Fibroblast of upper back skin (primary cell): Measurements from ENCODE around the gene OR13C8.
"Not testable (repeated sequence)": the region's sequence is repeated elsewhere in the genome, so short reads cannot be mapped to it uniquely, and the experiment has no call there.

Experiments
- DNase-seq: peaks from one replicate; pipeline ENCODE4 v3.0.0-alpha.2; 2013

OR13C8 gene, protein sequence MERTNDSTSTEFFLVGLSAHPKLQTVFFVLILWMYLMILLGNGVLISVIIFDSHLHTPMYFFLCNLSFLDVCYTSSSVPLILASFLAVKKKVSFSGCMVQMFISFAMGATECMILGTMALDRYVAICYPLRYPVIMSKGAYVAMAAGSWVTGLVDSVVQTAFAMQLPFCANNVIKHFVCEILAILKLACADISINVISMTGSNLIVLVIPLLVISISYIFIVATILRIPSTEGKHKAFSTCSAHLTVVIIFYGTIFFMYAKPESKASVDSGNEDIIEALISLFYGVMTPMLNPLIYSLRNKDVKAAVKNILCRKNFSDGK

DNA sequence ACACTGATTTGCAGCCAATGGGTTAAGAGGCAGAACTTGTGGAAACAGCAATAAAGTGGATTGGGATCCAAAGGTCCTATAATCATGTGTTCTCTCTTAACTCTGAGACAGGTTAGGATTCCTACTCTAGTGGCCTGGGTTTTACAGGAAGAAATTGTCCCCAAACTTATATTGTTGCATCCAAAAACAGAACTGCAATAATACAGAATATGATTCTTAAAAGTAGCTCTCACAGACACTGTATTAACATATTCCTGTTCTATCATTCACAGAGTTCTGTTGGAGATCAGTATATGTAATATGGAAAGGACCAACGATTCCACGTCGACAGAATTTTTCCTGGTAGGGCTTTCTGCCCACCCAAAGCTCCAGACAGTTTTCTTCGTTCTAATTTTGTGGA lies at the start of gene OR13C8:
OR13C8 (plus strand) TSS at position 301 of the 400 bp plus-strand sequence; CDS start at position 301, 0 bp downstream.
- no peak for DNase-seq

DNA sequence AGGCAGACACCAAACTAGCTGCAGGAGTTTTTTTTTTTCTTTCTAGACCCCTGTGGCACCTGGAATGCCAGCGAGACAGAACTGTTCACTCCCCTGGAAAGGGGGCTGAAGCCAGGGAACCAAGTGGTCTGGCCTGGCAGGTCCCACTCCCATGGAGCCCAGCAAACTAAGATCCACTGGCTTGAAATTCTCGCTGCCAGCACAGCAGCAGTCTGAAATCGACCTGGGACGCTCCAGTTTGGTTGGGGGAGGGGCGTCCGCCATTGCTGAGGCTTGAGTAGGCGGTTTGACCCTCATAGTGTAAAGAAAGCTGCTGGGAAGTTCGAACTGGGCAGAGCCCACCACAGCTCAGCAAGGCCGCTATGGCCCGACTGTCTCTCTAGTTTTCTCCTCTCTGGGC lies 48.7 kb upstream of the OR13C8 start:
- not testable (repeated sequence) for DNase-seq

DNA sequence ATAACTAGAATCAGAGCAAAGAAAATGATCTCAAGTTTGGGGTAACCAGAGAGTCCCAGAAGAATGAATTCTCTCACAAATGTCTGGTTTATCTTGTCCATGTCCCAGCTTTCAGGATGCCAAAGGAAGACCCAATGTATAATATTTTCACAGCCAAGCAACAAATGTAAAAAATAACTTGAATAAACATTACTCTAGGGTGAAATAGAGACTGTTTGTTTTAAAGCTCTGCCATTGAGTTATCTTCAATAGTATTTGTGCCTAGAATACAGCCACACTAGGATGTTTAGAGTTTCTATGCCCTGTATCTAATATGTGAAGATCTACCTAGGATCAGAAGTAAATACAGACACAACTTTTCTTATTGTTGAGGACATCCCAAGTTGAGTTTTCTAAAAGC lies 41.9 kb upstream of the OR13C8 start, which contains the start of gene OR13C4:
OR13C4 (minus strand) TSS at position 101 of the 400 bp plus-strand sequence; CDS start at position 101, 0 bp downstream.
- no peak for DNase-seq

DNA sequence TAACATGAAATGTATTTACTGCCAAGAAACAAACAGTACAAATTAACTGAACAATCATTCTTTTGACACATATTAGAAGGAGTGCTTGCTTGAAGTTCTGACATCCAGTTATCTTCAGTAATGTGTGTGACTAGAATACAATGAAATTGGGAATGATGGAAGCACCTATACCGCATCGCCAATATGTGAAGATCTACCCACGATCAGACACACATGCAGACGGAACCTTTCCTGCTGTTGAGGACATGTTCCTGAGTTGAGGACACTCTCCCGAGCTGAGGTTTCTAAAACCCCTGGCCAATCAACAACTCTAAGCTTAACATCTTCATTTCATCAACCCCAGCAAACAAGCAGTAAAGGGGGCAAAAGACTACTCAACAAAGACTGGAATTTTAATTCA lies 32.2 kb upstream of the OR13C8 start, which contains the start of gene OR13C3:
OR13C3 (minus strand) TSS at position 101 of the 400 bp plus-strand sequence. CDS start 133 bp downstream, outside the sequence.
- DNase-seq, result no peak

DNA sequence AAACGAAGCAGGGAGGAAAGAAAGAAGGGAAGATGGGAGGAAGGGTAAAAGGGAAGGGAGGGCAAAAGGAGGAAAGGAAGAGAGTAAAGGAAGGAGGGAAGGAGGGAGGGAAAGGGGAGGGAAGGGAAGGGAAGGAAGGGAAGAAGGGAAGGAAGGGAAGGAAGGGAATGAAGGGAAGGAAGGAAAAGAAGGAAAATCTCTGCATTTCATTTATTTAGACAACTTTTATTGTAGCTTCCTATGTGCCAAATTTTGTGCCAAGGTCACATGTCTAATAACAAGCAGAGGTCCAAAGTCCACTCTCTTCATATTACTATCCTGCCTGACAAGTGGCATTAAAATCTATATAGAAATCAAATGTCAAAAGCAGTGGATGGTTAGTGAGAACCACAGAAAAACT lies 29.7 kb upstream of the OR13C8 start:
- no peak for DNase-seq

DNA sequence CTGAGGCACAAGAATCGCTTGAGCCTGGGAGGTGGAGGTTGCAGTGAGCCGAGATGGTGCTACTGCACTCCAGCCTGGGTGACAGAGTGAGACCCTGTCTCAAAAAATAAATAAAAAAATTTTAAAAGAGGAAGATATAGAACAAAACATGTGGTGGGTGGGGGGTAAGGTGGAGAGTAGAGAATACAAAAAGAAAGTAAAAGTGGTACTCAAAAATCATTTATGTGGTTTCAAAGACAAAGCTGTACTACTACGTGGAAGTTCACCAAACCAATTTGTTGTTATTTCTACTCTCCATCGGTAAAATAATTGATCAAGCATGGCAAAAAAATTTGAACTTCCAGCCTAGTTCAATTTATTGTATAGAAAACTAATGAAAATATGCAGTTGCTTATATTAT lies 24.3 kb upstream of the OR13C8 start:
- DNase-seq, result no peak

DNA sequence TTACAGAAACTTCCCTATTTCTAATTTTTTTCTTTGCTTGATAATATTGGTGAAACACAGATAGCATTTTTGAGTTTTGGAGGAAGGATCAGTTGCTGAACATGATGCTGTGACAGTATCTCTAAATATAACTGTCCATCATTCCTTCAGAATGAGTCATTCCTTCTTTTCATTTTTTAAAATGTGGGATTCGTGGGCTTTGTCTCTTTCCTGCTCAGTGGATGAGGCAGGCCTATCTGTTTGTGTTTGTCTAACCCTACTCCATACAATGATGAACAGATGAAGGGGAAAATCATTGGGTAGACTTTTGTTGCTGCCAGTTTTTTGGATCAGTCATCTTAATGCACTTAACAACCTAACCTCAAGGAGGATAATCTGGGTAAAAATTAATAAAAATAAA lies 15.7 kb upstream of the OR13C8 start:
- DNase-seq, result peak; percentile 68

DNA sequence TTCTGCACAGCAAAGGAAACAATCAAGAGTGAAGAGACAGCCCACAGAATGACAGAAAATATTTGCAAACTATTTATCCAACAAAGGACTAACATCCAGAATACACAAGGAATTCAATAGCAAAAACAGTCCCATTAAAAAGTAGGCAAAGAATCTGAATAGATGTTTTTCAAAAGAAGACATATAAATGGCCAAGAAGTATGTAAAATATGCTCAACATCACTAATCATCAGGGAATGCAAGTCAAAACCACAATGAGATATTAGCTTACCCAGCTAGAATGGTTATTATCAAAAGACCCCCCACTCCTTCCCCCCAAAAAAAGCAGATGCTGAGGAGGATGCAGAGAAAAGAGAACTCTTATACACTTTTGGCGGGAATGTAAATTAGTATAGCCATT lies 13.4 kb upstream of the OR13C8 start:
- DNase-seq, result peak; percentile 56

DNA sequence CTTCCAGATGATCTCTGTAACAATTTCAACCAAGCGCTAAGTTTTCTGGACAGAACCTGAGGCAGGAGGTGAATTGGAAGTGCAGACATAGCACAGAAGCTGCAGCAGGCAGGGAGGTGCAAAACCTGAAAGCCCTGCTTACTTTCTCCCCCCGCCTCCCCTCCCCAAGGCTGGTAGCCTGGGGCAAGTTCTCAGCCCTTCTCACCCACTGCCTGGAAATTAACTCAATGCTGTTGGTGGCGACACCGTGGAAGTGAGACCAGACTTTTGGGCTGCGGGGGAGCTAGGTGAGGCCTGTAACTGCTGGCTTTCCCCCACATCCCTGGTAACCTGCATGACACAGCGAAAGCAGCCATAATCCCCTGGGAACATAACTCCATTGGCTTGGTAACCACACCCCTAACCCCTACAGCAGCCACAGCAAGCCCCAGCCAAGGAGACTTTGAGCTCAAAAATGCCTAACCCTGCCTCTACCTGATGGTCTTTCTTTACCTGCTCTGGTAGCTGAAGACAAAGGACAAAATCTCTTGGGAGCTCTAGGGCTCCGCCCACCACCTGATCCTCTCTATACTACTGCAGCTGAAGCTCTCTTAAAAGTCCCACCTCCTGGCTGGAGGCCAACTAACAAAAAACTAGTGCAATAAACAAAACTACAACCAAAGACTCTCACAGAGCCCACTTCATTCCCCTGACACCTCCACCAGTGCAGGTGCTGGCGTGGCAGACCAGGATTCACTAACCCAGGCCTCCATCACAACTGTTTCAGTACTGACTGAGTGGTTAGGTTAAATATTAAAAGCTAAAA lies 11.9 kb upstream of the OR13C8 start:
- DNase-seq, result no peak

DNA sequence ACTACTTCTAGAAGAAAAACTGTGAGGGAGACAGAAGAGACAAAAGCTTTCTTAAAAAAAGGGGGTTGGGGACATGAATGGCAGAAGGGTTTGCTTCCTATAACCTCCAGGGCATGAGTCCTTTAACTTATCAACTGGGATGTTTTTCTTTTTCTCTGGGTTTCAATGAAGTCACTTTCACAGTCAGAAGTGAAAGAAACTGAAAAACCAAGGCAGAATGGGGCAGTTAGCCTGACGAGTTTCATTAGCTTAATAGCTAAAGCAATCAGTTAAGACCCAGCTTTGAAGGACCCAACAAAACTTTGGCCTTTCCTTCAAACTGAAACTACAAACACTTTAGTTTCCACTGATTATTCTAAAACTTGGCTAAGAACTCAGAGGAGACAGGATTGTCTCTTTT lies 4.6 kb upstream of the OR13C8 start:
- DNase-seq, result no peak

DNA sequence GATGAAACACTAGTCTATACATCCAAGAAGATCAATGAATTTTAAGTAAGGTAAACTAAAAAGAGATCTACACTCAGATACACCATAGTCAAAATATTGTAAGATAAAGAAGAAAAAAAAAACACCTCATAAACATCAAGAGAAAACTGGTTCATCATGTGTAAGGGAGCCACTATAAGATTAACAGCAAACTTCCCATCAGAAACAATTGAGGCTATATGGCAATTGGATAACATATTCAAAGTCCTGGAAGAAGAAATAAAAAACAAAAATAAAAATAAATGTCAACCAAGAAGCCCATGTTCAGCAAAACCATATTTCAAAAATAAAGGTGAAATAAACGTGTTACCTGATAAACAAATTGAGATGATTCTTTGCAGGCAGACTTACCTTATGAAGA lies 3.6 kb downstream of the OR13C8 start:
- no peak for DNase-seq

DNA sequence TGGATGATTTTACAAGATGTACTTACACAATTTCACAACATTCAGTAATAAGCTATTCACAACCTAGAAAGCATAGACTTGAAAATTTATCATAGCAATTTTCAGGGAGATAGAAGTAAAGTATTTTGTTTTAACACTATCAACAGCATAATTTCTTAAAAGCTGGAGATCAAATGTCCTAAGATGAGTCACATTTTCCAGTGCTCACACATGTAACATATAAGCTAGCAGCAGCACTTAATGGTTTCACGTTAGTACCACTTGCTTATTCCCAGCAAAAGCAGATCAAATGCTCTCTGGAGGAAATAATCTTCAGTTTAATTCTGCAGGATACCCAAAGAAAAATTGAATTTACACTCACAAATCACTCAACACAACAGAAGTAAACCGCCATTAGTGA lies 6.5 kb downstream of the OR13C8 start:
- peak; percentile 35 for DNase-seq

DNA sequence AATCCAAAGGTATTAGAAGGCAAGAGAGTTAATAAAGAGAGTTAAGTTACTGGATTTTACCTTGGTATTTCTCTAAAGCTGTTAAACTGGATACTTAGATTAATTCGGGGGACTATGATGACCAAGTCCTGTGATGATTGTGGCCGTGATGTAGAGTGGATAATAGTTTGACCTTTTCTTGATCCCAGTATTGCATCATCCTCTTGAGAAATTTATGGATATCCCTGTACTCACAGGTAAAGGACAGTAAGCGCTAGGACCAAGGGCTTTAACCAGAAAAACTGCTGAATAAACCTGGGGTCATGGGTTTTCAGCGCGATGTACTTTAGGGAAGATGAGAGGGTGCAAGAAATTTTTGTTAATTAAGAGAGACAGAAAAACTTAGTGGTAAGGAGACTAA lies 8.3 kb downstream of the OR13C8 start:
- DNase-seq, result no peak

DNA sequence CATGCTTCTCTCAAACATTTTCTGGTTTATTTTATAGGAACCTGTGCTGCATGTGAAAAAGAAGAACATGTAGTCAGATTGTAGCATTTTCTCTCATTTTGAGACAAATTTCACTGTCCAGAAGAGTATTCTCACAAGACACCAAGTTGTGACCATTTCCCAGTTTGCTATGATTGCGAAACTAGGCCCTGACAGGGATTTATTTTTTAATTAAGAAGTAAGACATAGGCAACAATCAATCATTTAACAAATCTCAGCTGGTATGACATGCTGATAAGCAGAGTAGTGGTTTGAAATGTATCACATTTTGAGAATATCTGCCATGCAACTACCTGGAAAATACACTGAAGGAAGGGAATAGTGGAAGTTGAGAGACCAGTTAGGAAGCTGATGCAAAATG lies 11.6 kb downstream of the OR13C8 start:
- DNase-seq, result no peak

DNA sequence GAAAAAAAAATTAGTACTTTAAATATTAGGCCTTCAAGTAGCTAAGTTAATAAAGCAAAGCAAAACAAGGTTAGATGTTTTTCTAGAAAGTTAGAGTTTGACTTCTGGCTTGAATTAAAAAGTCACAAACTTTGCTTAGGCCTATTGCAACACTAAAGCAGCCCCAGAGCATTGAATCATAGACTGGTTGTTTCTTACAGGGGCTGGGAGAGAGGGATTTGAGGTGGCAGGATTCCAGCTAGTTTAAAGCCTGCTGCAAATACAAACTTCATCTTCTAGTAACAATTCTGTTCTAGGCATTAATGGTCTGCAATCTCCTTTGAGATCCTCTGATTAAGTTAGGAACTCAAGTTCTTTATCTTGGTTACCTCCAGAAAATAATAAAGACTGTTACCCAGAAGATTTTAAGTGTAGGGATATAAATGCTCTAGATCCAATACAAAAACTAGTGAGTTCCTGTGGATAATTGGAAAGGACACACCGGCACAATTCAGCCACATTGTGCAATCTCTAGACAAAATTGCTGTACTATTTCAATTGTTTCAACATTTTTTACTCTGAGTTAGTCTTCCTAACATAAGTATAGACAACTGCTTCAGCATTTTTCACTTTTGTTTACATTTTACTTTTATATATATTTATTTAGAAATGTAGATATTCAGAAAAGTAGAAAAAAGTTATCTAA lies 17.7 kb downstream of the OR13C8 start:
- DNase-seq, result peak; percentile 94

DNA sequence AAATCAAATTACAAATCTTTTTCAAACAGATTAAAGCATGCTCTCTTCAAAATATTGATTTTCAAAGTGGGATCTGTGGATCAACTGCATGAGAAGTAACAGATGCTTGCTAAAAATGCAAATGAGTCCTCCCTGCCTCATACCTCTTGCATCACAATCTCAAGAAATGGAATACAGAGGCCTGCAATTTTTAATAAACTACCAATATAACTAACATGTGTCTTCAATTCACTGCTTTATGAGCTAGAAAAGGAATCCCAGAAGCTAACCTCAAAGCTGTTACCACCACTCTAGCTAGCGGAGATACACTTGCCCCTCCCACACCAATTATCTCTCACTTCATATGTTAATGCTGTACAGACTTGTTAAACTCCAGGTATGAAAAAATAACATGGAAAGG lies 20.7 kb downstream of the OR13C8 start:
- DNase-seq, result peak; percentile 8

DNA sequence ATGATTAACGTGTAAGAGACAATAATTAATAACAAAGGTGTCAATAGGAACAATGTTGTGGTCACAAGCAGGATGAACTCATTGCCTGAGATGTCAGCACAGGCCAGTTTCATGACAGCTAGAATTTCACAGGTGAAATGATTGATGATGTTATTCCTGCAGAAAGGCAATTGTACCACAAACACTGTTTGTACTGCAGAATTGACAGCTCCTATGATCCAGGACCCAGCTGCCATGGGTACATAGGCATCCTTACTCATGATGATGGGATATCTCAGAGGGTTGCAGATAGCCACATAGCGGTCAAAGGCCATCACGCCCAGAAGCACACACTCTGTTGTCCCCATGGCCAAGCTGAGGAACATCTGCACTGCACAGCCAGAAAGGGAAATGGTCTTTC lies 29.8 kb downstream of the OR13C8 start:
- not testable (repeated sequence) for DNase-seq

DNA sequence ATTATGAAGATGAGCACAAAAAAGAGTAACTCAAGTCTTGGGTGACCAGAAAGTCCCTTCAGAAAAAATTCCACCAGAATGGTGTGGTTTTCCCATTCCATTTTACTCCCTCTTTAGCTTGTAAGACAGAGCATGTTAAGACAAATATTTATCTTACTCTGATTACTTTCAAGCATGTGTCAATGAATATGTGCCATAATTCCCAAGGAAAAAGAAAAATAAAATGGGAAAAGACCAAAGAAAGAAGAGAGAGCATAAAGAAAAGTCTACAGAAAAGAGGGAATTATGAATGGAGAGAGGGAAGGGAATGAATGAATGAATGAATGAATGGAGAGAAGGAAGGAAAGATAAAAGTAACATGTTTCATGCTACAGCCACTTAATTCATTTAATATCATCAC lies 30.3 kb downstream of the OR13C8 start, which contains the start of gene OR13C5:
OR13C5 (minus strand) TSS at position 101 of the 400 bp plus-strand sequence; CDS start at position 101, 0 bp downstream.
- not testable (repeated sequence) for DNase-seq

DNA sequence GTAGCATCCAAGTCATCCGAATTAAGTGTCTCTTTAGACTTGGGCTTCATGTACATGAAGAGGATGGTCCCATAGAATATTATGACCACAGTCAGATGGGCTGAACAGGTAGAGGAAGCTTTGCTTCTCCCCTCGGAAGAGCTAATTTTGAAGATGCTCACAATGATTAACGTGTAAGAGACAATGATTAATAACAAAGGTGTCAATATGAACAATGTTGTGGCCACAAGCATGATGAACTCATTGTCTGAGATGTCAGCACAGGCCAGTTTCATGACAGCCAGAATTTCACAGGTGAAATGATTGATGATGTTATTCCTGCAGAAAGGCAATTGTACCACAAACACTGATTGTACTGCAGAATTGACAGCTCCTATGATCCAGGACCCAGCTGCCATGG lies 35.8 kb downstream of the OR13C8 start:
- DNase-seq, result no peak

DNA sequence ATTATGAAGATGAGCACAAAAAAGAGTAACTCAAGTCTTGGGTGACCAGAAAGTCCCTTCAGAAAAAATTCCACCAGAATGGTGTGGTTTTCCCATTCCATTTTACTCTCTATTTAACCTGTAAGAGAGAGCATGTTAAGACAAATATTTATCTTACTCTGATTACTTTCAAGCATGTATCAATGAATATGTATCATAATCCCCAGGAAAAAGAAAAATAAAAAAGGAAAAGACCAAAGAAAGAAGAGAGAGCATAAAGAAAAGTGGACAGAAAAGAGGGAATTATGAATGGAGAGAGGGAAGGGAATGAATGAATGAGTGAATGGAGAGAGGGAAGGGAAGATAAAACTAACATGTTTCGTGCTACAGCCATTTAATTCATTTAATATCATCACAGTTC lies 36.6 kb downstream of the OR13C8 start, which contains the start of gene OR13C2:
OR13C2 (minus strand) TSS at position 101 of the 400 bp plus-strand sequence; CDS start at position 101, 0 bp downstream.
- not testable (repeated sequence) for DNase-seq

DNA sequence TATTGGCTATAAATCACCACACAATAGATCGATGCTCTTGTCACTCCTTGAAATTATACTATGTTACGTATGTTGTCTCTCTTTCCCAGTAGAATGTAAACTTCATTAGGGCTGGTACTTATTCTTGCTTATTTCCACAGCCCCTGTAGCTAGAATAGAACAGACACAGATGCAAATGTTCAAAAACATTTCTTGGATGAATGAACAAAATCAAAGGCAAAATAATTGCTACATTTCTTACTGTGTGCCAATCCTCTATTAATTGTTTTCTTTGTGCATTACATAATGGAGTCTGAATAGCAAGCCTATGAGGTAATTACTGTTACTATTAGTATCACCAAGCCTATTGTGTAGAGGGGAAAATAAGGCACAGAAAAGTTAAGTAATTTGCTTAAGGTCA lies 37.2 kb downstream of the OR13C8 start:
- DNase-seq, result no peak

DNA sequence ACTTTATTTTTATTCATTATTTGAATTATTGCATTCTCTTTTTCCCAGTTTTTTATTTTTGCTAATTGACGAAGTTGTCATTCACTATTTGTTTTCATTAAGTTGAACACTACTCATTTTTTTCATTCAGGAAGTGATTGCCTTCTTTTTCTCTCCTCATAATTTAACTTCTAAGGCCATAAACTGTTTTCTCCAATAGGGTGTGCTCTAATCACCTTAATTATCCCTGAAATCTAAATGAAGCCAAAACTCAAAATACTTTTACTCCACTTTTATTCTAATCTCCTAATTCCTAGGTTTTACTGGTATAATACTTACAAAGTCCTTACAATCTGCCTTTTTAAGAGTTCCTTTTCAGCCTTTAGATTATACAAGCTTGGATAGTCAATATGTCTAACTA lies 39.4 kb downstream of the OR13C8 start:
- peak; percentile 1 for DNase-seq

DNA sequence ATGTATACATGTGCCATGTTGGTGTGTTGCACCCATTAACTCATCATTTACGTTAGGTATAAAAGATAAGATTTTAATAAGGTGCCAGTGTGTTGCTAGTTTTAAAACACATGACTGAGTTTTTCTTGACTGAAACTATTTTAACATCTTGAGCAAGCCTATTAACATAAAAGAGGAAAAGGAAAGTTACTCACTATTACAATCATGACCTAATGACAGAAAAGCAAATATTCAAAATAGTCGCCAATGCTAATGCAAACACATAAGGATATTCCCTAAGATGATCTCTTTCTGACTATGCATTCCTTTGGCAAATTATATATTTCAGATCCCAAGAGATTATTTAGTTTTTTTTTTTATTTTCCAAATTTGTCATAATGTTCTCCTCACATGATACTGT lies 42.2 kb downstream of the OR13C8 start:
- DNase-seq, result no peak
